Glutamatergic neuron (in vitro differentiated cells): ENCODE results near the gene PLCL1. TPM values are rescaled to one million over a fixed set of nuclear protein-coding genes. Genes with fewer than 3 reads are reported as not detected.

Experiments used
- DNase-seq: peaks from one replicate; pipeline ENCODE4 v3.0.0; 2022
- H3K27ac Mint-ChIP-seq: one replicate; pipeline ENCODE4 v1.8.0; 2020; ENCODE audit warnings: mild to moderate bottlenecking, mixed read lengths, inconsistent platforms; ENCODE audit not compliant: unreplicated experiment
- H3K27me3 Mint-ChIP-seq: one replicate; pipeline ENCODE4 v1.8.0; 2020; ENCODE audit warnings: mild to moderate bottlenecking, moderate library complexity, mixed read lengths, inconsistent platforms; ENCODE audit not compliant: unreplicated experiment
- H3K36me3 Mint-ChIP-seq: one replicate; pipeline ENCODE4 v1.8.0; 2020; ENCODE audit warnings: mild to moderate bottlenecking, mixed read lengths, inconsistent platforms; ENCODE audit not compliant: unreplicated experiment
- H3K4me1 Mint-ChIP-seq: one replicate; pipeline ENCODE4 v1.8.0; 2020; ENCODE audit warnings: mild to moderate bottlenecking, low read depth, mixed read lengths, inconsistent platforms; ENCODE audit not compliant: unreplicated experiment
- H3K4me3 Mint-ChIP-seq: one replicate; pipeline ENCODE4 v1.8.0; 2020; ENCODE audit warnings: mild to moderate bottlenecking, mixed read lengths, inconsistent platforms; ENCODE audit not compliant: unreplicated experiment
- H3K9me3 Mint-ChIP-seq: one replicate; pipeline ENCODE4 v1.8.0; 2020; ENCODE audit warnings: mild to moderate bottlenecking, moderate library complexity, mixed read lengths, inconsistent platforms; ENCODE audit not compliant: unreplicated experiment
- total RNA-seq: library from RNA; stranded (reverse); fragmentation: NEBNext Ultra II Directional; extraction: Animal tissue kit (Norgen Biotek cat#: 25700); gene quantifications from one replicate; pipeline ENCODE4 v1.2.1, GENCODE V29; 2021; ENCODE audit not compliant: unreplicated experiment
- TF ChIP-seq, protein P1 (sequence below): fragments of 200-600 bp; sonication (generic); IDR thresholded peaks from one replicate; pipeline ENCODE4 v1.5.0; 2021; ENCODE audit not compliant: partially characterized antibody, unreplicated experiment

Gene PLCL1
- total RNA-seq, 1 donor from 2014 or later = 28.8 TPM

GRCh38 chr2:198045227-198045626, 240.8 kb downstream of the PLCL1 start:
- Mint-ChIP-seq H3K27ac (no peak overlapping the region), H3K27me3 (no peaks in the 10 kb centered on the region), H3K4me1 (no peaks in the 10 kb centered on the region), H3K9me3 (no peaks in the 10 kb centered on the region), H3K36me3 (no peaks in the 10 kb centered on the region), H3K4me3 (no peak overlapping the region)
- no peak for DNase-seq
- TF ChIP-seq, protein P1, sequence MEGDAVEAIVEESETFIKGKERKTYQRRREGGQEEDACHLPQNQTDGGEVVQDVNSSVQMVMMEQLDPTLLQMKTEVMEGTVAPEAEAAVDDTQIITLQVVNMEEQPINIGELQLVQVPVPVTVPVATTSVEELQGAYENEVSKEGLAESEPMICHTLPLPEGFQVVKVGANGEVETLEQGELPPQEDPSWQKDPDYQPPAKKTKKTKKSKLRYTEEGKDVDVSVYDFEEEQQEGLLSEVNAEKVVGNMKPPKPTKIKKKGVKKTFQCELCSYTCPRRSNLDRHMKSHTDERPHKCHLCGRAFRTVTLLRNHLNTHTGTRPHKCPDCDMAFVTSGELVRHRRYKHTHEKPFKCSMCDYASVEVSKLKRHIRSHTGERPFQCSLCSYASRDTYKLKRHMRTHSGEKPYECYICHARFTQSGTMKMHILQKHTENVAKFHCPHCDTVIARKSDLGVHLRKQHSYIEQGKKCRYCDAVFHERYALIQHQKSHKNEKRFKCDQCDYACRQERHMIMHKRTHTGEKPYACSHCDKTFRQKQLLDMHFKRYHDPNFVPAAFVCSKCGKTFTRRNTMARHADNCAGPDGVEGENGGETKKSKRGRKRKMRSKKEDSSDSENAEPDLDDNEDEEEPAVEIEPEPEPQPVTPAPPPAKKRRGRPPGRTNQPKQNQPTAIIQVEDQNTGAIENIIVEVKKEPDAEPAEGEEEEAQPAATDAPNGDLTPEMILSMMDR = no peak

DNA sequence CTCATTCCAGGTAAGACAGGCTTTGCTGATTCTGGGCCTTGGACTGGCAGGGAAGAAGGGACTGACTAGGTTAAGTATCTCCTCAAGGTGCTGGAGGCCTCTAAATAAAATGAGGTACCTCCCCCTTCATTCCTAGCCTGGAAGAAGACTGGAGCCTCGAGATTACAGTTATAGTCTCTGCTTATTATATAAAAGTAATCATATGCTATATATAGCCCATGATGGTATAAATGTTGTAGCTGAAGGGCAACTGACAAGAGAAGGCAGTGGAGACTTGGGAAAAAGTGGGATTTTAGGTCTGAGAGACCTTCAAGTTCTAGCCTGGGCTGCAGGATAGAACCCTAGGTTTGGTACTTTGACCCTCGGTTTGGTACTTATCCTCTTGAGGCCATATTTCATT, 248.3 kb downstream of the PLCL1 start:
- peaks cover 21% of the 10 kb centered on the region for H3K4me1 Mint-ChIP-seq
- H3K27me3 Mint-ChIP-seq = peaks cover 2% of the 10 kb centered on the region
- DNase-seq = no peak
- H3K27ac Mint-ChIP-seq = no peak overlapping the region
- no peak overlapping the region for H3K4me3 Mint-ChIP-seq
- peaks cover 3% of the 10 kb centered on the region for H3K9me3 Mint-ChIP-seq
- H3K36me3 Mint-ChIP-seq = no peaks in the 10 kb centered on the region
- TF ChIP-seq, protein P1 = no peak

DNA sequence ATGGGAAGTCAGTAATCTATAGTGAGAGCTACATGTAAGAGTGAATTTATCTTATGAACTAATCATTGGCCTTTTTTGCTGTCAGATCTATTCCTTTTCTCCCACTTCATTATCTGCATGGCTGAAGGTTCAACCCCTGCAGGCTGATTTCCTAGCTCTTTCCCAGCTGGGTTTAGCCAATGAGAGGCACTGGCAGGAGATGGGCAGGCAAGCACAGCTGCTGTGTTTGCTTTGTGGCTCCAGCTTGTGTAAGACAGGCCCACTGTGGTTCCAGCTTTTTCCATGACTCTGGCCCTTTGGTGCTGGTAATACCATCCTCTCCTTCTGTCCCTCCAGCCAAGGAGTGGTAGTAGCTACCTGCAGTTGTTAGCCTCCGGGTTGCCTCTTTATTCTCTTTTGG, 248.8 kb downstream of the PLCL1 start:
- Mint-ChIP-seq H3K27ac (no peak overlapping the region), H3K27me3 (peaks cover 2% of the 10 kb centered on the region), H3K4me3 (no peak overlapping the region), H3K9me3 (peaks cover 3% of the 10 kb centered on the region), H3K4me1 (peaks cover 21% of the 10 kb centered on the region), H3K36me3 (no peaks in the 10 kb centered on the region)
- TF ChIP-seq, protein P1 = no peak
- no peak for DNase-seq

DNA sequence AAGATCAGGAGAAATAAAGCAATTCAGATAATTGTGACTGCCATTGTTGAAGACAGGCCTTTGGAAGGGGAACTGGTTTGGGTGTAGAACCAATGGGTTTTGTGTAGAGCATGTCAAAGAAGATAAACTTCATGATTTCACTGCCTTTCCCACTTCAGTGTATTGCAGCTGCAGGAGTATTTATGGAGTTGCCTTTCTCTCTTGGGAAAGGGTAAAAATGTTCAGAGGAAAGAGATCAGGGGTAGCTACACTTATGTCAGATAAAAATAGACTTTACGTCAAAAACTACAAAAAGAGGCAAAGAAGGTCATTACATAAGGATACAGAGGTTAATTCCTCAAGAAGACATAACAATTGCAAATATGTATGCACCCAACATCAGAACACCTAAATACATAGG, 249.4 kb downstream of the PLCL1 start:
- Mint-ChIP-seq H3K4me3 (no peak overlapping the region), H3K27me3 (peaks cover 2% of the 10 kb centered on the region), H3K4me1 (peaks cover 21% of the 10 kb centered on the region), H3K27ac (no peak overlapping the region), H3K9me3 (peaks cover 3% of the 10 kb centered on the region), H3K36me3 (no peaks in the 10 kb centered on the region)
- DNase-seq = no peak
- TF ChIP-seq, protein P1 = no peak

DNA sequence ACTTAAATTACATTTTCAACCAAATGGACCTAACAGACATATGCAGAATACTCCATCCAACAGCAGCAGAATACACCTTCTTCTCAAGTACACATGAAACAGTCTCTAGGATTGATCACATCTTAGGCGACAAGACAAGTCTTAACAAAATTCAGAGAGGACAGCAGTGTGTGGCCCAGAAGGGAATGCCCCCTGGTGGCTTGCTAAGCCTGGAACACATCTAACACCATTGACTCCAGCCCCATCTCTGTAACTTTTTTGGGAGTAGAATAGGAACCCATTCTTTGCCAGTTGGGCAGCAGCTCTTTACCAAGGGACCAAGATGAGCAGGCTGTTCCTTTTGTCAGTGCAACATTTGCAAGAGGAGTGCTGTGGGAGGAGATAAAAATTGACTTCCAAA, 249.9 kb downstream of the PLCL1 start:
- Mint-ChIP-seq H3K36me3 (no peaks in the 10 kb centered on the region), H3K4me1 (peaks cover 21% of the 10 kb centered on the region), H3K27ac (peak overlapping the region; percentile 14), H3K27me3 (peaks cover 2% of the 10 kb centered on the region), H3K4me3 (no peak overlapping the region), H3K9me3 (peaks cover 3% of the 10 kb centered on the region)
- TF ChIP-seq, protein P1 = peak; percentile 37
- DNase-seq = peak; percentile 25
